ENCODE measurements around the gene CROT. TPM values are rescaled to one million over a fixed set of nuclear protein-coding genes. Genes with fewer than 3 reads are reported as not detected.

Gene CROT
- total RNA-seq, 1 donor from 2014 or later, result 18.5 TPM

- Mint-ChIP-seq H3K4me1 (no peaks in the 10 kb centered on the region), H3K27me3 (ENCODE audit: low read depth) (no peaks in the 10 kb centered on the region), H3K9me3 (peaks cover 3% of the 10 kb centered on the region), H3K27ac (ENCODE audit: unreplicated experiment) (no peak overlapping the region), H3K4me3 (no peak overlapping the region), H3K36me3 (ENCODE audit: low read depth) (peaks cover 14% of the 10 kb centered on the region)
- DNase-seq (ENCODE audit: low read depth, low spot score), result no peak
- TF ChIP-seq CTCF (conservative IDR thresholded peaks at IDR 0.05), result no peak
Measured at GRCh38 chr7:87426160-87426559, 80.7 kb downstream of the CROT start.

- H3K4me1 Mint-ChIP-seq, result no peaks in the 10 kb centered on the region
- H3K4me3 Mint-ChIP-seq, result no peak overlapping the region
- no peak for TF ChIP-seq CTCF (conservative IDR thresholded peaks at IDR 0.05)
- no peaks in the 10 kb centered on the region for H3K27me3 Mint-ChIP-seq (ENCODE audit: low read depth)
- H3K36me3 Mint-ChIP-seq (ENCODE audit: low read depth), result peaks cover 12% of the 10 kb centered on the region
- H3K9me3 Mint-ChIP-seq, result peaks cover 3% of the 10 kb centered on the region
- DNase-seq (ENCODE audit: low read depth, low spot score), result no peak
- H3K27ac Mint-ChIP-seq (ENCODE audit: unreplicated experiment), result no peak overlapping the region
Measured at GRCh38 chr7:87427288-87427687, 81.8 kb downstream of the CROT start.

GRCh38 chr7:87432536-87432935, 87.1 kb downstream of the CROT start:
- H3K36me3 Mint-ChIP-seq (ENCODE audit: low read depth), result peaks cover 9% of the 10 kb centered on the region
- H3K27ac Mint-ChIP-seq (ENCODE audit: unreplicated experiment), result no peak overlapping the region
- DNase-seq (ENCODE audit: low read depth, low spot score), result no peak
- no peaks in the 10 kb centered on the region for H3K4me1 Mint-ChIP-seq
- no peak overlapping the region for H3K4me3 Mint-ChIP-seq
- H3K9me3 Mint-ChIP-seq, result peaks cover 7% of the 10 kb centered on the region
- no peaks in the 10 kb centered on the region for H3K27me3 Mint-ChIP-seq (ENCODE audit: low read depth)
- no peak for TF ChIP-seq CTCF (conservative IDR thresholded peaks at IDR 0.05)

GRCh38 chr7:87435546-87435945, 90.1 kb downstream of the CROT start:
- Mint-ChIP-seq H3K4me1 (no peaks in the 10 kb centered on the region), H3K36me3 (ENCODE audit: low read depth) (peaks cover 4% of the 10 kb centered on the region), H3K4me3 (no peak overlapping the region), H3K27ac (ENCODE audit: unreplicated experiment) (no peak overlapping the region), H3K9me3 (peaks cover 4% of the 10 kb centered on the region), H3K27me3 (ENCODE audit: low read depth) (no peaks in the 10 kb centered on the region)
- no peak for TF ChIP-seq CTCF (conservative IDR thresholded peaks at IDR 0.05)
- no peak for DNase-seq (ENCODE audit: low read depth, low spot score)

- Mint-ChIP-seq H3K4me1 (peaks cover 31% of the 10 kb centered on the region), H3K27me3 (ENCODE audit: low read depth) (no peaks in the 10 kb centered on the region), H3K9me3 (no peaks in the 10 kb centered on the region), H3K4me3 (no peak overlapping the region), H3K27ac (ENCODE audit: unreplicated experiment) (no peak overlapping the region), H3K36me3 (ENCODE audit: low read depth) (peaks cover 12% of the 10 kb centered on the region)
- TF ChIP-seq CTCF (conservative IDR thresholded peaks at IDR 0.05), result no peak
- no peak for DNase-seq (ENCODE audit: low read depth, low spot score)
Measured at GRCh38 chr7:87445897-87446296, 100.4 kb downstream of the CROT start.
